Measurements from ENCODE around the gene SLC4A1. TPM values are rescaled to one million over a fixed set of nuclear protein-coding genes. Genes with fewer than 3 reads are reported as not detected.

SLC4A1 gene
- polyA plus RNA-seq, 1 of the 3 experiments (the other 2 are of a cell fraction): not detected

- H3K9me2 ChIP-seq: no peaks in the 10 kb centered on the region
- H4K20me1 ChIP-seq (ENCODE audit: insufficient read depth): peaks cover 31% of the 10 kb centered on the region
- H3K4me3 ChIP-seq (ENCODE audit: low read depth in 2 of 2, low read length in 1 of 2): no peak overlapping the region
- TF ChIP-seq SIN3A (IDR thresholded peaks at IDR 0.05; ENCODE audit: borderline replicate concordance, low read depth, low read length) (no peak), NRF1 (IDR thresholded peaks at IDR 0.05; ENCODE audit: low read depth, low read length) (no peak)
- peaks cover 42 to 68% of the 10 kb centered on the region in 2 experiments for H3K36me3 ChIP-seq (replicated peaks in 1 of 2; ENCODE audit: control insufficient read depth in 1 of 2, insufficient read depth in 2 of 2, low read length in 1 of 2)
- H3K27ac ChIP-seq (ENCODE audit: low read depth in 2 of 2, low read length in 1 of 2): no peak overlapping the region
- H2AFZ ChIP-seq (ENCODE audit: low read depth): no peak overlapping the region
- H3K4me1 ChIP-seq (ENCODE audit: control insufficient read depth in 1 of 2, insufficient read depth in 2 of 2, low read depth in 1 of 2, low read length in 1 of 2): peaks cover 12% of the 10 kb centered on the region in 2 experiments; a peak in 3 of 4 replicates
- H3K9me3 ChIP-seq: no peaks in the 10 kb centered on the region
- H3K79me2 ChIP-seq (ENCODE audit: insufficient read depth): peaks cover 36% of the 10 kb centered on the region
- no peak overlapping the region for H3K9ac ChIP-seq
- ChIA-PET CTCF (interaction anchor here (0.9 to 6.7 kb wide), 7 partner anchors 8 to 149 kb away, joined by 3 to 57 read pairs (median 3); partner anchors contain the start of gene FAM171A2), POLR2A (interaction anchor here (1.0 kb wide), 1 partner anchor 131 kb away, joined by 3 read pairs; no protein-coding TSS in a partner anchor)
- H3K4me2 ChIP-seq: no peak overlapping the region
- WGBS (ENCODE audit: low lambda C conversion rate): 100% methylated on average over 1 of the region's 1 CpG
- H3F3A ChIP-seq (replicated peaks; ENCODE audit: insufficient read depth): peaks cover 6% of the 10 kb centered on the region
- no peak for DNase-seq
- no peaks in the 10 kb centered on the region for H3K27me3 ChIP-seq (ENCODE audit: insufficient read depth)
Measured at GRCh38 chr17:44214230-44214494, 53.8 kb downstream of the SLC4A1 start.

DNA sequence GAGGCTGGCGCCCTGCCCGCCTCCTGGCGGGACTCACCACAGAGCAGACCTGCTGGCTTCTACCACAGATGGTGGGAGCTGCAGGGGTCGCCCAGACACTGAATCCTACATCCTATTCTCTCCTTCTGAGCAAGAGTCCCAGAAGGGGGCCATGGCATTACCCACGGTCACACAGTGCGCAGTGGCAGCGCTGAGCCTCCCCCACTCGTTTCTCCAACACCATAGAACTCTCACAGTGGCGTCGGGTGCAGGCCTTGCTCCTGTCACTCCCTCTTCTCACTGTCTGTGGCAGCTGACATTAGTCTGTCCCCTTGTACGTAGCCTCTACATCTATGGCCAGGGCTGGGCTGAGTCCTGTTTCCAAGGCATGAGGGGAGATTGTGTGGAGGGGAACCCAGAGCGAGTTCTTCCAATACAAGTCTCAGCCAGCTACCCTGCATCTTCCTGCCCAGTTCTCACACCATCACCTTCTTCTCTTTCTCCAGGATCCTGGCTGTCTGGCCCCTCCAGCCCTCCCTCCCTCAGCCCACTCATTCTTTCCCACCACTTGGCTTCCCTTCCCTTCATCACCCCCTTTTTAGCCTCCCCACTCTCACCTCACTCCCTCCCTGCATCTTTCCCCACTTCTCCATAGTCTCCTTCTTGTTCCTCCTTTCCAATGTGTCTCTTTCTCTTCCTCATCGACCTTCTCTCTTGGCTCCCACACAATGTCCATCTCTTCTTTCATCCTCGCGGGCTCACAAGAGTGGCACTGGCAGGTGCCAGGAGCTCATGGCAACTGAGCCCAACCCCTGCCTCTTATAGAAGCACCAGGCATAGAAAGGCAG is 54.3 kb downstream of the SLC4A1 start:
- Histone ChIP-seq H4K20me1 (ENCODE audit: insufficient read depth) (peaks cover 31% of the 10 kb centered on the region), H3K36me3 (replicated peaks in 1 of 2; ENCODE audit: control insufficient read depth in 1 of 2, insufficient read depth in 2 of 2, low read length in 1 of 2) (peaks cover 47 to 74% of the 10 kb centered on the region in 2 experiments), H3K4me2 (no peak overlapping the region), H3K9me2 (no peaks in the 10 kb centered on the region), H3K27ac (ENCODE audit: low read depth in 2 of 2, low read length in 1 of 2) (no peak overlapping the region), H3K9me3 (no peaks in the 10 kb centered on the region), H3K4me1 (ENCODE audit: control insufficient read depth in 1 of 2, insufficient read depth in 2 of 2, low read depth in 1 of 2, low read length in 1 of 2) (peaks cover 12% of the 10 kb centered on the region in 2 experiments; a peak in 3 of 4 replicates), H3K4me3 (ENCODE audit: low read depth in 2 of 2, low read length in 1 of 2) (no peak overlapping the region), H3F3A (replicated peaks; ENCODE audit: insufficient read depth) (peaks cover 6% of the 10 kb centered on the region), H3K27me3 (ENCODE audit: insufficient read depth) (no peaks in the 10 kb centered on the region), H3K9ac (no peak overlapping the region), H2AFZ (ENCODE audit: low read depth) (no peak overlapping the region), H3K79me2 (ENCODE audit: insufficient read depth) (peaks cover 36% of the 10 kb centered on the region)
- DNase-seq: no peak
- ChIA-PET POLR2A (interaction anchor here (0.9 to 1.0 kb wide), 2 partner anchors 15 to 132 kb away, joined by 3 read pairs; no protein-coding TSS in a partner anchor), CTCF (interaction anchor here (0.5 to 6.7 kb wide), 9 partner anchors 8 to 149 kb away, joined by 3 to 57 read pairs (median 3); partner anchors contain the start of gene FAM171A2)
- TF ChIP-seq EZH2phosphoT487 (IDR thresholded peaks at IDR 0.05; ENCODE audit: borderline replicate concordance, low read depth) (no peak), RXRA (IDR thresholded peaks at IDR 0.05; ENCODE audit: borderline replicate concordance, low read depth) (no peak), USF1 (IDR thresholded peaks at IDR 0.05; ENCODE audit: borderline replicate concordance, low read depth) (no peak), TCF12 (IDR thresholded peaks at IDR 0.05) (no peak), FOXJ3 (CRISPR knock-in tag; IDR thresholded peaks at IDR 0.05) (no peak), SIN3A (IDR thresholded peaks at IDR 0.05; ENCODE audit: borderline replicate concordance, low read depth, low read length) (no peak)
- TF ChIP-seq, protein P1, sequence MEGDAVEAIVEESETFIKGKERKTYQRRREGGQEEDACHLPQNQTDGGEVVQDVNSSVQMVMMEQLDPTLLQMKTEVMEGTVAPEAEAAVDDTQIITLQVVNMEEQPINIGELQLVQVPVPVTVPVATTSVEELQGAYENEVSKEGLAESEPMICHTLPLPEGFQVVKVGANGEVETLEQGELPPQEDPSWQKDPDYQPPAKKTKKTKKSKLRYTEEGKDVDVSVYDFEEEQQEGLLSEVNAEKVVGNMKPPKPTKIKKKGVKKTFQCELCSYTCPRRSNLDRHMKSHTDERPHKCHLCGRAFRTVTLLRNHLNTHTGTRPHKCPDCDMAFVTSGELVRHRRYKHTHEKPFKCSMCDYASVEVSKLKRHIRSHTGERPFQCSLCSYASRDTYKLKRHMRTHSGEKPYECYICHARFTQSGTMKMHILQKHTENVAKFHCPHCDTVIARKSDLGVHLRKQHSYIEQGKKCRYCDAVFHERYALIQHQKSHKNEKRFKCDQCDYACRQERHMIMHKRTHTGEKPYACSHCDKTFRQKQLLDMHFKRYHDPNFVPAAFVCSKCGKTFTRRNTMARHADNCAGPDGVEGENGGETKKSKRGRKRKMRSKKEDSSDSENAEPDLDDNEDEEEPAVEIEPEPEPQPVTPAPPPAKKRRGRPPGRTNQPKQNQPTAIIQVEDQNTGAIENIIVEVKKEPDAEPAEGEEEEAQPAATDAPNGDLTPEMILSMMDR (IDR thresholded peaks at IDR 0.05): no peak
- 94% methylated on average over 15 of the region's 15 CpGs for WGBS (ENCODE audit: low lambda C conversion rate)
